AG04450 (cell line): ENCODE data around the gene GFOD2. TPM values are rescaled to one million over a fixed set of nuclear protein-coding genes. Genes with fewer than 3 reads are reported as not detected.

ENCODE experiments used
- CTCF ChIA-PET: fragments of 300-600, 350-600 bp; formaldehyde crosslinking; extraction: SDS; loops from one replicate; lab custom pipeline; 2022; ENCODE audit warnings: antibody characterized with exemption, inconsistent platforms; lab: Charles Lee
- POLR2A ChIA-PET: fragments of 350-600 bp; formaldehyde crosslinking; extraction: SDS; loops from one replicate; lab custom pipeline; 2021; ENCODE audit warnings: antibody characterized with exemption, inconsistent platforms; lab: Yijun Ruan, JAX
- DNase-seq: peaks from one replicate; pipeline ENCODE4 v3.0.0-alpha.2; 2011; ENCODE audit warnings: low read depth, low spot score
- H3K27ac ChIP-seq: one replicate; pipeline ENCODE4 v1.5.1; 2012; ENCODE audit warnings: low read depth, low read length, control low read depth
- H3K27me3 ChIP-seq: one replicate; pipeline ENCODE4 v1.6.0; 2012; ENCODE audit warnings: low read length; ENCODE audit not compliant: control insufficient read depth, insufficient read depth
- H3K4me3 ChIP-seq: 2 replicates; pipeline ENCODE4 v1.5.1; 2011; ENCODE audit warnings: mild to moderate bottlenecking, low read depth, low read length, control low read depth
- H3K9me3 ChIP-seq: 2 replicates; pipeline ENCODE4 v1.5.1; 2012; ENCODE audit warnings: low read length; ENCODE audit not compliant: control insufficient read depth, insufficient read depth
- CTCF ChIP-seq: IDR thresholded peaks from 2 replicates; pipeline ENCODE4 v1.5.1; 2011; ENCODE audit warnings: low read depth, low read length, control low read depth, inconsistent platforms
- polyA plus RNA-seq: library from polyadenylated mRNA; depleted of rRNA; stranded (reverse); fragments of >200 nt; gene quantifications from 2 replicates; pipeline ENCODE4 v1.2.3, GENCODE V29; 2011

GFOD2 gene
- polyA plus RNA-seq, 1 experiment: 11.1 TPM

GRCh38 chr16:67730326-67730725, 11.2 kb upstream of the GFOD2 start:
- POLR2A ChIA-PET: no interaction called here
- CTCF ChIA-PET: no interaction called here

GRCh38 chr16:67729636-67730248, 10.6 kb upstream of the GFOD2 start:
- H3K4me3 ChIP-seq: no peak overlapping the region
- no peak for DNase-seq
- H3K27ac ChIP-seq: no peak overlapping the region
- no peak for TF ChIP-seq CTCF
- CTCF ChIA-PET: no interaction called here
- POLR2A ChIA-PET: no interaction called here
- no peaks in the 10 kb centered on the region for H3K27me3 ChIP-seq
- no peaks in the 10 kb centered on the region for H3K9me3 ChIP-seq

More at GRCh38 chr16:67730326-67730725, 11.2 kb upstream of the GFOD2 start:
- Histone ChIP-seq H3K9me3 (no peaks in the 10 kb centered on the region), H3K27ac (no peak overlapping the region), H3K27me3 (no peaks in the 10 kb centered on the region), H3K4me3 (no peak overlapping the region)
- no peak for DNase-seq
- no peak for TF ChIP-seq CTCF

GRCh38 chr16:67727521-67728485, 8.7 kb upstream of the GFOD2 start:
- Histone ChIP-seq H3K27me3 (no peaks in the 10 kb centered on the region), H3K27ac (no peak overlapping the region), H3K4me3 (no peak overlapping the region), H3K9me3 (no peaks in the 10 kb centered on the region)
- TF ChIP-seq CTCF: no peak
- DNase-seq: no peak
- CTCF ChIA-PET: no interaction called here
- POLR2A ChIA-PET: interaction anchor here (0.5 kb wide), 1 partner anchor 67 kb away, joined by 7 read pairs; no protein-coding TSS in a partner anchor

- no peak overlapping the region for H3K4me3 ChIP-seq
- no peak for TF ChIP-seq CTCF
- no peaks in the 10 kb centered on the region for H3K27me3 ChIP-seq
- no peak overlapping the region for H3K27ac ChIP-seq
- ChIA-PET POLR2A (no interaction called here), CTCF (interaction anchor here (1.0 to 1.2 kb wide), 2 partner anchors 54 to 90 kb away, joined by 3 read pairs; no protein-coding TSS in a partner anchor)
- no peaks in the 10 kb centered on the region for H3K9me3 ChIP-seq
- no peak for DNase-seq
These were observed 7.3 kb upstream of the GFOD2 start for GRCh38 chr16:67726106-67727034.
